ENCODE results near the gene STXBP6. TPM values are rescaled to one million over a fixed set of nuclear protein-coding genes. Genes with fewer than 3 reads are reported as not detected.

The STXBP6 gene
- polyA plus RNA-seq, 1 donor (not counting 4 experiments of a cell fraction or from before 2014, with no cell fraction given): 1.4 TPM

DNA sequence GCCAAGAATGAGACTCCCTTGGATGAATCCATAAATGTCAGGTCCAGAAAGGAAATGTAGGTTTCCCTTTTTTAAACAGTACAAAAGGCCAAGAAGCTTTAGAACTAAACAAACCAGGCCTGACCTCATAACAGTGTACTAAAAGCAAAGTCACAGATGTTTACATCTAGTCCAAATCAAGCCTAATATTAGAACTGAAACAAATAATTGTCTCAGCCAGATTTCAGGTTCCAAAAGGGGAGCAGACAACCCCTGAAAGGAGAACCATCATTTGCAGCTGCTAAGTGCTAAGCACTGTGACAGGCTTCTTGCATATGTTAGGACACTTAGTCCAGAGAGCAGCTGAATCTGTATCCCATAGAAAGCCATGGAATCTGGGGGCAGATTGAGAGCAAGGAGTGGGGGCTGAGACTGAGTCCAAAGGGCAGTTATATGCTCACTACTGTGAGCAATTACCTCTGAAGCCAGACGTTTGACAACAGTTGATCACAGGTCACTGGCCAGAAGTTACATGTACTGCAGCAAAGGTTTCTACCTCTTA lies 90.1 kb downstream of the STXBP6 start:
- no peak overlapping the region for H3K9ac ChIP-seq (ENCODE audit: control insufficient read depth, extremely low read depth, insufficient read depth, low read length)
- no peaks in the 10 kb centered on the region for H3K9me3 ChIP-seq (ENCODE audit: control insufficient read depth, low read depth, low read length)
- TF ChIP-seq, protein P1, sequence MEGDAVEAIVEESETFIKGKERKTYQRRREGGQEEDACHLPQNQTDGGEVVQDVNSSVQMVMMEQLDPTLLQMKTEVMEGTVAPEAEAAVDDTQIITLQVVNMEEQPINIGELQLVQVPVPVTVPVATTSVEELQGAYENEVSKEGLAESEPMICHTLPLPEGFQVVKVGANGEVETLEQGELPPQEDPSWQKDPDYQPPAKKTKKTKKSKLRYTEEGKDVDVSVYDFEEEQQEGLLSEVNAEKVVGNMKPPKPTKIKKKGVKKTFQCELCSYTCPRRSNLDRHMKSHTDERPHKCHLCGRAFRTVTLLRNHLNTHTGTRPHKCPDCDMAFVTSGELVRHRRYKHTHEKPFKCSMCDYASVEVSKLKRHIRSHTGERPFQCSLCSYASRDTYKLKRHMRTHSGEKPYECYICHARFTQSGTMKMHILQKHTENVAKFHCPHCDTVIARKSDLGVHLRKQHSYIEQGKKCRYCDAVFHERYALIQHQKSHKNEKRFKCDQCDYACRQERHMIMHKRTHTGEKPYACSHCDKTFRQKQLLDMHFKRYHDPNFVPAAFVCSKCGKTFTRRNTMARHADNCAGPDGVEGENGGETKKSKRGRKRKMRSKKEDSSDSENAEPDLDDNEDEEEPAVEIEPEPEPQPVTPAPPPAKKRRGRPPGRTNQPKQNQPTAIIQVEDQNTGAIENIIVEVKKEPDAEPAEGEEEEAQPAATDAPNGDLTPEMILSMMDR (optimal IDR thresholded peaks at IDR 0.05 in 1 of 3, IDR thresholded peaks at IDR 0.05 in 1 of 3, conservative IDR thresholded peaks at IDR 0.05 in 1 of 3; ENCODE audit: extremely low read depth in 1 of 3, insufficient read depth in 2 of 3, low read length in 3 of 3): no peak
- no peak for TF ChIP-seq EZH2 (IDR thresholded peaks at IDR 0.05; ENCODE audit: low read length)
- no peak overlapping the region for H3K4me3 ChIP-seq (ENCODE audit: control insufficient read depth in 2 of 3, extremely low read depth in 1 of 3, insufficient read depth in 2 of 3, low read depth in 1 of 3, low read length in 3 of 3)
- dilution Hi-C loops (cut with MboI; ENCODE audit: extremely low pct_ligation_motif_present, low sequenced_read_pairs): no loop called here
- DNase-seq (ENCODE audit: low read depth, low spot score): no peak
- no peaks in the 10 kb centered on the region for H3K27me3 ChIP-seq (ENCODE audit: control insufficient read depth, extremely low read depth, insufficient read depth, low read length)
- H4K20me1 ChIP-seq (ENCODE audit: control insufficient read depth, extremely low read depth, insufficient read depth, low read length): no peaks in the 10 kb centered on the region
- H3K36me3 ChIP-seq (ENCODE audit: control insufficient read depth in 2 of 2, extremely low read depth in 1 of 2, insufficient read depth in 2 of 2, low read length in 2 of 2): no peaks in the 10 kb centered on the region
- H3K4me2 ChIP-seq (ENCODE audit: control insufficient read depth, extremely low read depth, insufficient read depth, low read depth, low read length): no peak overlapping the region
- H3K27ac ChIP-seq (ENCODE audit: control insufficient read depth, insufficient read depth, low read length): no peak overlapping the region
- no peaks in the 10 kb centered on the region for H3K79me2 ChIP-seq (ENCODE audit: control insufficient read depth, insufficient read depth, low read length)
- no peak overlapping the region for H2AFZ ChIP-seq (ENCODE audit: control insufficient read depth, low read length)
- no peaks in the 10 kb centered on the region for H3K9me1 ChIP-seq (ENCODE audit: control insufficient read depth, extremely low read depth, insufficient read depth, low read length)
- no peaks in the 10 kb centered on the region for H3K4me1 ChIP-seq (ENCODE audit: control insufficient read depth, extremely low read depth, insufficient read depth, low read length)
- no peak for FAIRE-seq

DNA sequence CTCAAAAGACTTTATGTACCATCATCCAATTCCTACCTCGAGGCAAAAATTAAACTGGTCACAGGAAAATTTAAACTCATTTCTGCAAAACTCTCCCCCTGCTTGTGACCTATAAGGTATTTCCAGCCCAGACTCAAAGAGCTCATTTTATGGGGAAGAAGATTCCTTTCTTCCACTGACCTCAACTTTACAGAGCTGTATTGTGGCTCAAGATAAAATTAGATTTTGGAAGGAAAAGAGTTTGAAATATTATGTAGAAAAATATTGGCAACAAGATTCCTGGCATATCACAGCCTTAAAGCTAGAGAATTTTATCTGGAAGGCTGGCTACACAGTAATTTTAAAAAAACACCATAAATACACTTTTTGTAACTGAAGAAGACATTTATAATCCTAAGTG lies 91.7 kb downstream of the STXBP6 start:
- dilution Hi-C loops (cut with MboI; ENCODE audit: extremely low pct_ligation_motif_present, low sequenced_read_pairs): no loop called here
- Histone ChIP-seq H3K4me3 (ENCODE audit: control insufficient read depth in 2 of 3, extremely low read depth in 1 of 3, insufficient read depth in 2 of 3, low read depth in 1 of 3, low read length in 3 of 3) (no peak overlapping the region), H3K36me3 (ENCODE audit: control insufficient read depth in 2 of 2, extremely low read depth in 1 of 2, insufficient read depth in 2 of 2, low read length in 2 of 2) (no peaks in the 10 kb centered on the region), H3K9me1 (ENCODE audit: control insufficient read depth, extremely low read depth, insufficient read depth, low read length) (no peaks in the 10 kb centered on the region), H3K9me3 (ENCODE audit: control insufficient read depth, low read depth, low read length) (no peaks in the 10 kb centered on the region), H3K27ac (ENCODE audit: control insufficient read depth, insufficient read depth, low read length) (no peak overlapping the region), H3K4me2 (ENCODE audit: control insufficient read depth, extremely low read depth, insufficient read depth, low read depth, low read length) (no peak overlapping the region), H2AFZ (ENCODE audit: control insufficient read depth, low read length) (no peak overlapping the region), H3K9ac (ENCODE audit: control insufficient read depth, extremely low read depth, insufficient read depth, low read length) (no peak overlapping the region), H3K79me2 (ENCODE audit: control insufficient read depth, insufficient read depth, low read length) (no peaks in the 10 kb centered on the region), H3K27me3 (ENCODE audit: control insufficient read depth, extremely low read depth, insufficient read depth, low read length) (no peaks in the 10 kb centered on the region), H3K4me1 (ENCODE audit: control insufficient read depth, extremely low read depth, insufficient read depth, low read length) (no peaks in the 10 kb centered on the region), H4K20me1 (ENCODE audit: control insufficient read depth, extremely low read depth, insufficient read depth, low read length) (no peaks in the 10 kb centered on the region)
- TF ChIP-seq, protein P1 (optimal IDR thresholded peaks at IDR 0.05 in 1 of 3, IDR thresholded peaks at IDR 0.05 in 1 of 3, conservative IDR thresholded peaks at IDR 0.05 in 1 of 3; ENCODE audit: extremely low read depth in 1 of 3, insufficient read depth in 2 of 3, low read length in 3 of 3): no peak
- TF ChIP-seq EZH2 (IDR thresholded peaks at IDR 0.05; ENCODE audit: low read length): no peak
- DNase-seq (ENCODE audit: low read depth, low spot score): no peak
- FAIRE-seq: no peak
